Vagina (tissue), 2 donors: ENCODE data around the gene ADARB1. TPM values are rescaled to one million over a fixed set of nuclear protein-coding genes. Genes with fewer than 3 reads are reported as not detected.

Source experiments
- DNase-seq, 2 donors: peaks; one replicate each; pipeline ENCODE4 v3.0.0-alpha.2; 2017; ENCODE audit errors: extremely low spot score in 2 of 2
- H3K27ac ChIP-seq: fragments of 200-600 bp; sonication (generic); one replicate; pipeline ENCODE4 v1.5.1; 2019
- H3K27me3 ChIP-seq: fragments of 200-600 bp; sonication (generic); one replicate; pipeline ENCODE4 v1.5.1; 2019
- H3K36me3 ChIP-seq, 2 donors: fragments of 200-600 bp; sonication (generic); one replicate each; pipeline ENCODE4 v1.5.1; 2017 to 2019
- H3K4me1 ChIP-seq: fragments of 200-600 bp; sonication (generic); one replicate; pipeline ENCODE4 v1.5.1; 2019
- H3K4me3 ChIP-seq, 2 donors: fragments of 200-600 bp; sonication (generic); 1 replicate in 1 of 2; 2 replicates in 1 of 2; pipeline ENCODE4 v1.5.1; 2016 to 2019
- H3K9me3 ChIP-seq: fragments of 200-600 bp; sonication (generic); one replicate; pipeline ENCODE4 v1.5.1; 2019
- CTCF ChIP-seq, 3 experiments: fragments of 450-650 bp in 2 of 3; fragments of 200-600 bp in 1 of 3; sonication (generic) in 1 of 3; IDR thresholded peaks; one replicate each; pipeline ENCODE4 v1.5.1; 2017 to 2019; ENCODE audit warnings: antibody characterized with exemption in 3 of 3, mild to moderate bottlenecking in 2 of 3, moderate library complexity in 2 of 3
- POLR2A ChIP-seq, 2 donors: fragments of 450-650 bp; IDR thresholded peaks; one replicate each; pipeline ENCODE4 v1.6.1; 2017; ENCODE audit warnings: antibody characterized with exemption in 2 of 2, mild to moderate bottlenecking in 2 of 2, moderate library complexity in 2 of 2
- POLR2AphosphoS5 ChIP-seq, 2 donors: sonication (generic); formaldehyde crosslinking; IDR thresholded peaks; one replicate each; pipeline ENCODE4 v1.9.0; 2017; ENCODE audit warnings: antibody characterized with exemption in 2 of 2, mild to moderate bottlenecking in 2 of 2, low read depth in 1 of 2; ENCODE audit not compliant: insufficient read depth in 1 of 2
- intact Hi-C: fragments of 100-400 bp; cut with DNase I; formaldehyde crosslinking; loops from one replicate; pipeline ENCODE4 v1.15.1; 2023
- total RNA-seq: library from RNA; depleted of rRNA; stranded (reverse); fragments of >200 nt; gene quantifications from one replicate; pipeline ENCODE4 v1.2.3, GENCODE V29; 2016

ADARB1 gene
- total RNA-seq, 1 donor from 2014 or later = 19.6 TPM

DNA sequence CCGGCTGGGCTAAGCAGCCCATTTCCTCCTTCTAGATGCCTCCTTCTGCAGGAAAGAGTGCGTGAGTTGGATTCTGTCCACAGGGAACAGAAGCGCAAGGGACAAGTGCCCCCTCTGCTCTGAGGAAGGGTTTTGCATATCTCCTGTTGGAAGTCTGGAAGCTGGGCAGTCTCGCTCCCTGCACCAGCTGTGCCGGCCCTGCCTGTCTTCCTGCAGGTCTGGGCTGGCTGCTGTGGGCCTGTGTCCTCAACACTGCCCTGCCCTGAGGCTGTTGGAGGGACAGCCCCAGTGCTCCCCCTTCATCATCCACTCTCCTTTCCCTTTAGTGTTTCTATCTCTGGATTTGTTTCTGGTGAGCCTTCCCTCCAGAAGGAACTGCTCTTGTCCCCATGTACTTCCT lies 21.8 kb downstream of the ADARB1 start:
- Histone ChIP-seq H3K4me3 (no peak overlapping the region), H3K36me3 (no peaks in the 10 kb centered on the region), H3K27ac (no peak overlapping the region), H3K9me3 (no peaks in the 10 kb centered on the region), H3K27me3 (no peaks in the 10 kb centered on the region), H3K4me1 (peaks cover 35% of the 10 kb centered on the region)
- TF ChIP-seq POLR2A (IDR thresholded peaks at IDR 0.05) = no peak
- TF ChIP-seq CTCF (IDR thresholded peaks at IDR 0.05) = no peak
- intact Hi-C loops = no loop called here
- no peak for DNase-seq

DNA sequence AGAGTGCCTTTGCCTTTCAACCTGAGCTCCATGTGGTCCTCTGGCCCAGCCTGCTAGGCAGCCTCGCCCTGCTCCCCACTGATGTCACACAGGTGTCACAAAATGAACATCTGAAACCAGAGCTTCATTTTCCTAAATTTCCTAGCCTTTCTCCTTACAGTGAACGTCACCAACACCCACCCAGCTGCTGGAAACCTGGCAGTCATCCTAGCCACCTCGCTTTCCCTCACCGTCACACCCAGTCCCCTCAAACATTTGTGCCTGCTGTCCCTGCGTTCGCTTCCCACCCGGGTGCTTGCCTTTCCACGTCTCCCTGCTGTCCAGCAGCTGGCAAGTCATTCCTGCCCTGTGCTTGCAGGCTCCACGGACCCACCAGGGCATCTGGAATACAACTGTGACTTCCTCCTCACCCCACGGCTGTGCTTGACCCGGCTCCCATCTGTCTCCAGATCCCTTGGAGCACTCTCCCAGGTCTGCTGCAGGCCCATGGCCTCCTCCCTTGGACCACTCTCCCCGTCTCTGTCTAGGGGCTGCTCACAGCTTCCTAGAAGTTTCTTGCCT lies 23.5 kb downstream of the ADARB1 start:
- Histone ChIP-seq H3K4me3 (no peak overlapping the region), H3K27ac (no peak overlapping the region), H3K36me3 (no peaks in the 10 kb centered on the region), H3K9me3 (no peaks in the 10 kb centered on the region), H3K27me3 (no peaks in the 10 kb centered on the region), H3K4me1 (peaks cover 41% of the 10 kb centered on the region)
- TF ChIP-seq CTCF (IDR thresholded peaks at IDR 0.05) = no peak
- TF ChIP-seq POLR2A (IDR thresholded peaks at IDR 0.05) = no peak
- TF ChIP-seq POLR2AphosphoS5 (IDR thresholded peaks at IDR 0.05; ENCODE audit: insufficient read depth in 1 of 2, low read depth in 1 of 2) = no peak
- DNase-seq = no peak
- intact Hi-C loops = no loop called here

DNA sequence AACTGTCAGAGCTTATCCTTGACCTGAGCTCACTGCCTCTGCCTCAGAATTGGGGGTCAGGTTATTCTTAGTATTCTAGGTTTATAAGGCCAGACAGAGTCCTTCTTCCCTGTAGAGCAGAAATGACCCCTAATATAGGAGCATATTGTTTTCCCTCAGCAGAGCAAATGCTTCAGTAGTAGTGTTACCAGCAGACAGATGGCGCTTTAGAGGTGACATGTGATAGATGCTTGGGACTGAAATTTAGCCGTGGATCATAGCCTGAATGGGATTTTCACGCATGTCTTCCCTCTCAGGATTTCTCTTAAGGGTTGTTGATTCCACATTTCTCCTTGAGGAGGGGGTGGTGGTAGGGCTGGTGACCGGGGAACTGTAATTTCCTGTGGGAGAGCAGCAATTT lies 24.5 kb downstream of the ADARB1 start:
- Histone ChIP-seq H3K4me1 (peaks cover 44% of the 10 kb centered on the region), H3K27ac (no peak overlapping the region), H3K9me3 (no peaks in the 10 kb centered on the region), H3K36me3 (no peaks in the 10 kb centered on the region), H3K27me3 (no peaks in the 10 kb centered on the region), H3K4me3 (no peak overlapping the region)
- no peak for TF ChIP-seq POLR2A (IDR thresholded peaks at IDR 0.05)
- no peak for TF ChIP-seq CTCF (IDR thresholded peaks at IDR 0.05)
- intact Hi-C loops = no loop called here
- DNase-seq = no peak

- Histone ChIP-seq H3K9me3 (no peaks in the 10 kb centered on the region), H3K36me3 (no peaks in the 10 kb centered on the region), H3K27me3 (no peaks in the 10 kb centered on the region), H3K27ac (no peak overlapping the region), H3K4me1 (peaks cover 51% of the 10 kb centered on the region), H3K4me3 (no peak overlapping the region)
- intact Hi-C loops = no loop called here
- DNase-seq = no peak
- TF ChIP-seq POLR2AphosphoS5 (IDR thresholded peaks at IDR 0.05; ENCODE audit: insufficient read depth in 1 of 2, low read depth in 1 of 2) = no peak
- TF ChIP-seq CTCF (IDR thresholded peaks at IDR 0.05) = no peak
Measured at GRCh38 chr21:45099571-45099970, 25.2 kb downstream of the ADARB1 start.

- TF ChIP-seq CTCF (IDR thresholded peaks at IDR 0.05) = no peak
- no peak for TF ChIP-seq POLR2A (IDR thresholded peaks at IDR 0.05)
- TF ChIP-seq POLR2AphosphoS5 (IDR thresholded peaks at IDR 0.05; ENCODE audit: insufficient read depth in 1 of 2, low read depth in 1 of 2) = no peak
- Histone ChIP-seq H3K9me3 (no peaks in the 10 kb centered on the region), H3K4me1 (peaks cover 58% of the 10 kb centered on the region), H3K4me3 (no peak overlapping the region), H3K27ac (no peak overlapping the region), H3K27me3 (no peaks in the 10 kb centered on the region), H3K36me3 (no peaks in the 10 kb centered on the region)
- intact Hi-C loops = no loop called here
- DNase-seq = no peak
Measured at GRCh38 chr21:45100866-45101265, 26.5 kb downstream of the ADARB1 start.
